SK-N-MC (cell line): ENCODE measurements around the gene AKT2.

Source experiments
- EZH2 ChIP-seq: fragments of 200-600 bp; sonication (generic); IDR thresholded peaks from one replicate; pipeline ENCODE4 v1.6.1; 2017; ENCODE audit warnings: antibody characterized with exemption
- POLR2AphosphoS5 ChIP-seq: IDR thresholded peaks from 2 replicates; pipeline ENCODE4 v1.6.1; 2012; ENCODE audit warnings: mild to moderate bottlenecking, low read depth, low read length, borderline replicate concordance

- TF ChIP-seq POLR2AphosphoS5 (no peak), EZH2 (no peak)
Measured at GRCh38 chr19:40208602-40209001, 76.5 kb downstream of the AKT2 start.
